Stimulated activated CD4-positive, alpha-beta T cell treated with anti-CD3 and anti-CD28 coated beads, Interleukin-15, amount 100 ng/mL, for 1 hour (primary cell): ENCODE results near the gene ARHGEF28.
A peak's percentile ranks its signal among the peaks of the same experiment; 100 is the strongest.

ENCODE experiments used
- DNase-seq, 2 donors: peaks; one replicate each; pipeline ENCODE4 v3.0.0-alpha.2; 2020; ENCODE audit warnings: low read depth in 1 of 2, low spot score in 1 of 2

ARHGEF28 gene

DNA sequence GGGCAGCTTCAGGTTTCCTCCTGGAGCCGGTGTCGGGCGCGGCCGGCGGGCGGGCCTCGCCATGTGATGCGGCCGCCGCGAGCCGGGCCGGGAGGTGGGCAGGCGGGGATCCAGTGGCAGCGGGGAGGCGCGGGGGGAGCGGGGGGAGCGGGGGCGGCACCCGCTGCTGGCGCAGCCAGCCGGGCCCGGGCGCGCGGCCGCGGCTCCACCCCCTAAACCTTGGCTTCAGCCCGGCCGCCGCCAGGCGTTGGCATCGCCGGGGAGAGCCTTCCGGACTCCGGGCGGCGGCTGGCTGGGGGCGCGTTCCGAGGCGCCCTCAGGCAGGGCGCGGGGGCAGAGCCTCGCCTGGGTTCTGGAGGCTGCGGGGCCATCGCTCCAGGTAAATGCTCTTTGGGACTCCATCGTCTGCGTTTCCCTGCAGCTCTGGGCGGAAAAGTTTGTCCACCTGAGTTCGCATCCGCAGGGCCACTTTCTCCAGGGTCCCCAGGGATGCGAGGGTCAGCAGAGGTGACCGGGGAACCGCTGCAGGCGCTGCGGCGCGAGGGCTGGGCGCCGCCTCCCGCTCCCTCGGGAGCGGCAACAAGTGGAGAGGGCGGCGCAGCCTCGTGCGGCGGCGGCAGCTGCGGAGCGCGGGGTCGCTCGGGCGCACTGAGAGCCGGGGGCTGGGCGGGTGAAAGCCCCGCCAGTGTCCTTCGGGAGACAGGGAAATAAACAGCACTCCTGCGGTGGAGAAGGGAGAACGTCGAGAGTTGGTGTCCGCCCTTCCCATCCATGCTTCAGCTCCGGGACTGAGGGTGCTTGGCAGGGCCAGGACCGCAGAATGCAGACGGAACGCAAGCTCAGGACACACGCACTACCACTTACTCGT is at the start of gene ARHGEF28:
Gene ARHGEF28, plus strand, starts transcription at position 253 of the 868 bp plus-strand sequence. CDS start 58,656 bp downstream, outside the sequence.
- DNase-seq: peak in 1 of 2 donors; percentile 4

GRCh38 chr5:73582285-73583145 is 43.5 kb upstream of the ARHGEF28 start:
- DNase-seq: no peak

GRCh38 chr5:73587923-73588322 is 38.1 kb upstream of the ARHGEF28 start:
- DNase-seq: no peak

GRCh38 chr5:73591102-73591695 is 34.8 kb upstream of the ARHGEF28 start:
- peak in 1 of 2 donors; percentile 19 for DNase-seq

- no peak for DNase-seq
Observed at GRCh38 chr5:73591698-73592501, 34.1 kb upstream of the ARHGEF28 start.

DNA sequence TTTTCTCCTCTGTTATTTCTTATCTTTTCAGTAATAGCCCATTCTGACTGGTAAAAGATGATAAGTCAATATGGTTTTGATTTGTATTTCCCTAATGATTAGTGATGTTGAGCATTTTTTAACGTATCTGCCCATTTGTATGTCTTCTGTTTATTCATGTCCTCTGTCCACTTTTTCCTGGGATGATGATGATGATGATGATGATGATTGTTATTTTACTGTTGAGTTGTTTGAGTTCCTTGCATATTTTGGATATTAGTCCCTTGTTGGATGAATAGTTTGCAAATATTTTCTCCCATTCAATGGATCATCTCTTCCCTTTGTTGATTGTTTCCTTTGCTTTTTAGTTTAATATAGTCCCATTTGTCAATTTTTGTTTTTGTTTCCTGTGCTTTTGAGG is 33.4 kb upstream of the ARHGEF28 start:
- no peak for DNase-seq

DNA sequence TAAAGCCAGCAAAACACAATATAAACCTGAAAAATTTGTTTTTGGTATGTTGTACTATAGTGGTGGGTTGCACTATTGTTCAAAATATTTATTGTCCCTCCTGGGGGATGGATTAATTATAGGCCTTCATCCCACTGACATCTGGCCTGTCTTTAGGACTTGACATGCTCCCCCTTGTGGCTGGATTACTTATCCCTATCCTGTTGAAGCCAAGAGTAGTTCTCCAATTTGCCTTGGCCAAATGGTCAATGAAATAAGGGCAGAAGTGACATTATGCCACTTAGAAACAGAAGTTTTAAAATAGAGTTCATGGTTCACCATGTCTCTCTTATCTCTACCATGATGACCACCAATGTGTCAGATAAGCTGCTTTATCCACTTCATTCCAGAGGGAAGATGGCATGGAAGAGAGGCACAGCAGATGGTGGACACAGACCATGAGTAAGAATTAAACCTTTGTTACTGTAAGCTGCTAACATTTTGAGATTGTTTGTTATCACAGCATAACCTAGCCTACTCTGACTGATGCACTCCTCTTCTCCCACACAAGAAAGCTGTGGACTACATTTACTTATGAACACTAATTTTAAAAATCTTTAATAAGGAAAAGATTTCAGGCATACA is 29.2 kb upstream of the ARHGEF28 start:
- DNase-seq: no peak

DNA sequence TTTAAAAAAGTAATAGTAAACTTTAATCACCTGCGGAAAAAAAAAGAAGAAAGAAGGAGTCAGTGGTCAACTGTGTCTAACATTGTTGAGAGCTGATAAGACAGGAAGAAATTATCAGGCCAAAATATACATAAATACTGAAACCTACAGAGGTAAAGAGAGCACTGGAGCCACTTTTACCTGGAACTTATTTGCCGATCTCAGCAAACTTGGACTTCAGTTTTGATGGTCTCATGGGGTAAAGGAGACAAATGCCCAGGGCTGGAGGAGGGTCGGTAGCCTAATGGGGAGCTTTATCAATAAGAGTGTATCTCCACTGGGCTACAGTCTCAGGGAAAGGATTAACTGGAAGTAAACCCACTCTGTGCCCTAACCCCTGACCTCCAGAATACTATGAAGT is 26.6 kb upstream of the ARHGEF28 start:
- no peak for DNase-seq

GRCh38 chr5:73603998-73604397 is 22.0 kb upstream of the ARHGEF28 start:
- no peak for DNase-seq

DNA sequence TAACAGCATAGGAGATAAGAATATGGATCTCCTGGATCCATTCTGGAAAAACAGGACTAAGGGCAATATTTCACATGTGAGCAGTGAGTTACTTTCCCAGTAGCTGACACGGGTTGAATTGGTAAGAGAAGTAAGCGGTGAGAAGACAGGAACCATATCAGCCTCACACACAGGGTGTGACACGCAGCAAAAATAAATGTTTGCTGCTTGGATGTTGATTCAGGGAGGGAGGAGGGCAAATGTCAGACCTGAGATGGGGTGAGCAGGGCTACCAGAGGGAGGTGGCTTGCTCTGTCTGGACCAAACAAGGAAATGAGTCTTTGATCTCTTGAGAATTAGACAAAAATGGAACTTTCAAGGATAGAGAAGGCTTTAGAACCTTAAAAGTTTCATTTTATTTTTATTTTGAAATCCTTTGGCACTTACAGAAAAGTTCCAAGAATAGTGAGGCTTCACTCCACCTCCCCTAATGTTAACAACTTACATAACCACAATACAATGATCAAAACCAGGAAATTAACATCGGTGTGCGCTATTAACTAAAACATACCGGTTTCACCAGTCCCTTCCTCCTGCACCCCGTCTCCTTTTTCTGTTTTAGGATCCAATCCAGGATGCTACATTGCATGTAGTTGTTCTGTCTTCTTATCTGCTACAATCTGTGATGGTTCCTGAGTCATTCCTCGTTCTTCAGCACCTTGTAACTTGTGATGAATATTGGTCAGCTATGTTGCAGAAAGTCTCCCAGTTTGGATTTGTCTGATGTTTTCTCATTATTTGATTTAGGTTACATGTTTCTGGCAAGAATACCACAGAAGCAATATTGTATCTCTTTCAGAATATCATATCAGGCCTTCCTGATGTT is 20.5 kb upstream of the ARHGEF28 start:
- DNase-seq: no peak

GRCh38 chr5:73606206-73606753 is 19.7 kb upstream of the ARHGEF28 start:
- no peak for DNase-seq

DNA sequence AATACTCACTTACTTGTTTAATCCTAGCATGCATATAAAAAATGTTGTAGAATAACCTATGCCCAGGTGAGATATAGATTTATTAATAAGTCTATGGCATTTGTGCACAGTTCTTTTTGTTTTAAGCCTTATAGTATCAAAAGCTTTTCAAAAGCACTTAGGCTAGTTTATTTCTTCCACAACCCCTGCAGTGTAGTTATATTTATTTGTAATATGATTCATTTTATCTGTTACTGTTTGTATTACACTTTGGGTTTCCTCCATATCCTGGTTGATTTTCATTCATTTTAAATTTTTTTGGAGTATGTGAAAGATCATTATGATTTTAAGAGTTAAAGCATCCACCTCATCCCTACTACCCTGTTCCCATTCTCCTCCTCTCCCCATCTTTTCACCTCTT is 18.8 kb upstream of the ARHGEF28 start:
- DNase-seq: no peak

DNA sequence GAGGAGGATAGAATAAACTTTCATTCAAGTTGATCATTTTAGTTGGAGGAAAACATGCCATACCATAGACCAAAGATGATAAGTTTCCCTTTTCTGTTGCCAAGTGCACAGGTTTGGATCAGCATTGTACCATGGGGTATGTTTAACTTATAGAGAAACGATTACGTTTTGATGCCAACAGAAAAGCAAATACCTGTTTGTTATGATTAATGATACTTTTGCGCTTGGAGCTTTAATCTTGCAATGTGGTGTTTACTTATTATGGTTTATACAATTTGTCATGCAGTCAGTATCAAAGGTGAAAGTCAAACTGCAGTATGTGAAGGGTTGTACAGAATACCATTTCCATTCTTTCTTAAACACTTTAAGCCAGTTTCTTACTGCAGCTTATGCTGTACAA is 13.2 kb upstream of the ARHGEF28 start:
- no peak for DNase-seq

GRCh38 chr5:73615085-73615484 is 10.9 kb upstream of the ARHGEF28 start:
- no peak for DNase-seq

DNA sequence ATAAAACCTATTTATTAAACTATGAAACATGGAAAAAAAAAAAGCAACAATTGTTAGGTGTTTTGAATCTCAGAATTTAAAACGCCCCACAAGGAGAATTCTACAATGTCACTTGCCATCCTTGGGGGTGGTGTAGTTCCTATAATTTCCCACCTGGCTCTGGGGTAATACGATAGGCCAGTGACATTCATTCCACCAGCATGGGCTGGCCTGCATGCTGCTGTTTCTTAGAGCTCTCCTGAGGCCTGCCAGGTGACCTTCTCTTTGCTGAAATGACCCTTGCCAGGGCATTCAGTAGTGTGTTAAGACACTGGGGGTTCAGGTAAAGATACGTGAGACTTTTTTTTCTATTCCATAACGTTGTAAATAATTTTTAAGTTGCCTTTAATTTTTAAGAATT is 10.0 kb upstream of the ARHGEF28 start:
- DNase-seq: no peak

DNA sequence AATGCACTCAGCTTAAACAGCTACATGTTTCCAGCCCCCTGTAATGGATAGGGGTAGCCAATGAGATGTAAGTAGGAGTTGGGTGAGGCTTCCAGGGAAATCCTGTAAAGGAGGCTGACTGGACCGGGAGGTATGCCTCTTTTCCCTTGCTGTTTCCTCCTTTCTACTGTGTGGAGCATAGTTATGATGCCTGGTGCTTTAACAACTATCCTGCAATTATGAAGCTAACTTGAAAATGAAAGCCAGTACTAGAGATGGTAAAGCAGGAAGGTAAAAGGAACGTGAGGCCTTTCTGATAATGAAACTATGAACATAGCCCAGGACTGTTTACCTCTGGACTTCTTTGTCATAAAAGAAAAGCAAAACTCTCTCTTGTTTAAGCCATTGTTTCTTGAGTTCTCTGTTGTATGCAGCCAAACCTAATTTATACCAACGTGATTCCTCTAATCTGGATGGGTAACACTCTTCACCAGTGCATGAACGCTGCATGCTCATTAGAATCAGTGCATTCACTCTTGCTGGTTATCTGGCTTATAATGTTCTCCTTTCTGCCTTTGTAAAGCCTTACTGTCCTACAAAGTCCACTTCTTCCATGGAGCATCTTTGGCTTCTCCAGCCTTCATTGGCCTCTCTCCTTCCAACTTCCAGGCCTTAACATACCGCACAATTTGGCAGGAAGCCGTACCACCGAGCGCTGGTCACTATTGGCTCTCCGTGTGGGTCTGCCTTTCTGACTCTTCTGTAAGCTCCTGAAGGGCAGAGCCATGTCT is 8.3 kb upstream of the ARHGEF28 start:
- DNase-seq: no peak

DNA sequence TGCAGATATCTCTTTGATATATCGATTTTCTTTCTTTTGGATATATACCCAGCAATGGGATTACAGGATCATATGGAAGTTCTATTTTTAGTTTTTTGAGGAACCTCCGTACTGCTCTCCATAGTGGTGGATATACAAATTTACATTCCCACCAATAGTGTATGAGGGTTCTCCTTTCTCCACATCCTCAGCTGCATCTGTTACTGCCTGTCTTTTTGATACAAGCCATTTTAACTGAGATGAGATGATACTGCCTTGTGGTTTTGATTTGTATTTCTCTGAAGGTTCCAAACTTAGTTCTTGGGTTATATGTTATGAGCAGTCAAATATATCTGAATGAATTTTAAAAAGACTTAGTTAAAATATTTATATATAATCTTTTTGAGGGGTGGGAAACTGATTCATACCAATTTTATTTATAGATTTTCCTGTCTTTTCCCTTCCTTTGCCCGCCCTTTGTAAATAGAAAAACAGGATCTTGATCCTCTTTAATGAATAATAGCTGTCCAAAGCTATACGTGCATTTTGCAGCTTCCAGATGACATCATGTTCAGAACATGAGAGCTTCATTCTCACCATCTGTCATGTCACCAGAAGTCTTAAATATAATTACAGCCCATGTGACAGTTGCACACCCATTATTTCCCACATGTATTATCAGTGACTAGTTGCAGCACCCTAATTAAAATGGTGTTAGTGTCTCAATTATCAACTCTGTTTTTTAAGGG is 6.2 kb upstream of the ARHGEF28 start:
- DNase-seq: no peak

DNA sequence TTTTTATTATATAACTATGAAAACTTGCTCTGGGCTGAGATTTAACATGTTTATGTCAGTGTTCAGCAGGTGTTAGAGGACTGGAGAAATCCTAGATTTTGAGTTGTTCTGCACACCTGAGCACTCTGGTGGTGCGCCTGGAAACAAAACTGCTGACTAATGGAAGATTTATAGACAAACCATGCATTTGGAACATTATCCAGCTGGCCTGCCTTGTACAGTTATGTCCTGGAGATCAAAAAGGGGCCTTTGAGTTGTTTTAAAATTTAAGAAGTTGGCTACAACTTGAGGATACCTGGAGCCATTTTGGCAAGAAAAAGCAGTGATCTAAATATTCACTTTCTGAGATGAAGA is 5.7 kb upstream of the ARHGEF28 start:
- no peak for DNase-seq
